ENCODE results near the gene EXTL1.

- no peak for TF ChIP-seq EZH2 (IDR thresholded peaks at IDR 0.05; ENCODE audit: low read length)
- TF ChIP-seq CTCF (optimal IDR thresholded peaks at IDR 0.05 in 1 of 3, IDR thresholded peaks at IDR 0.05 in 1 of 3, conservative IDR thresholded peaks at IDR 0.05 in 1 of 3; ENCODE audit: extremely low read depth in 1 of 3, insufficient read depth in 2 of 3, low read length in 3 of 3): no peak
These were observed 63.3 kb downstream of the EXTL1 start for GRCh38 chr1:26084844-26085243.
